ENCODE results near the gene METTL4.

DNA sequence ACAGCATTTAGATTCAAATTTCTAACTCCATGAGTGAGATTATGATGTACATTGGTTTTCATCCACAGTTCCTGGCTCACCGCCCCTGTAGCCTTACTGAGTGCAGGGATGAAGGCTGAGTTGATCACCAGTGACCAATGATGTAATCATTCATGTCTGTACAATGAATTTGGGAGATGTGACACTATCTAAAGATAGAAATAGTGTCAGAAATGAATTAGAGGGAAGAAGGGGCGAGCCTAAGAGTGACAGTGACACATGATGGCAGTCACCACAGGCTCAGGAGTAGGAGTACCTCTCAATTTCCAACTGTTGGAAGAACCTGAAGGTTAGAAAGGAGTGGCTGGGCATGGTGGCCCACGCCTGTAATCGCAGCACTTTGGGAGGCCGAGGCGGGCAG, 3.2 kb downstream of the METTL4 start:
- TF ChIP-seq ZNF384 (IDR thresholded peaks at IDR 0.05) (no peak), TARDBP (IDR thresholded peaks at IDR 0.05) (no peak), SUZ12 (IDR thresholded peaks at IDR 0.05) (no peak), ARNT (IDR thresholded peaks at IDR 0.05) (no peak)
